Measurements from ENCODE around the gene ANO2. TPM values are rescaled to one million over a fixed set of nuclear protein-coding genes. Genes with fewer than 3 reads are reported as not detected.

ANO2 gene
- total RNA-seq, 1 experiment from 2014 or later: not detected

DNA sequence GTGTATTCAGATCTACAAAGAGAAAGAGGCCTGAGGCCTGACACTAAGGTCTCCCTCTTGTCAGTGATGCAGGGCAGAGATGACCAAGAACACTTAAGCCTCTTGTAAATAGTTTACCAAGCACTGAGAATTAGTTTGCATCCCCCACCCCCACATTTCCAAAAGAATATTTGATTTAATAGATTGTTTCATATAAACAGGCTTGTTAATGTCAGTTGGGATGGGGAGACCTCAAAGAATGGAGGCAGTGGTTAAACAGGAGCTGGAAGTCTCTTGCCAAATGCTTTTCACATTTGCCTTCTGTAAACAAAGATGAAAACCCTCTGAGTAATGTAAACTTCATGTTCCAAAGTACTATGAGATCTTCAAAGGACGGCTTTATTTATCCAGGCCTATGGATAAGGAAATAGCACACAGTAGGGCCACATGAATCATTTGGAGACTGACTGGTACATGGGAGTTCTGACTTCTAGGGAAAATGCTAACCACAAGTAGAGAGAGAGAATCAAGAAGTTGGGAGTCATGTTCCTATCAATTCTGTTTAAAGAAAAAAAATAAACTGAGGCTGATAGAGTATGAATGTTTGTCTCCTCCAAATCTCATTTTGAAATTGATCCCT is 234.7 kb downstream of the ANO2 start:
- H3K27me3 ChIP-seq (ENCODE audit: low read length): no peaks in the 10 kb centered on the region
- DNase-seq: no peak
- no peaks in the 10 kb centered on the region for H3K79me2 ChIP-seq (ENCODE audit: low read length)
- H3K9me2 ChIP-seq (replicated peaks; ENCODE audit: insufficient read depth, low read length): no peaks in the 10 kb centered on the region
- H3K9me3 ChIP-seq (ENCODE audit: low read length): no peaks in the 10 kb centered on the region
- no peak overlapping the region for H3K9ac ChIP-seq (ENCODE audit: low read length)
- H3K4me2 ChIP-seq (ENCODE audit: low read depth, low read length, poor library complexity, severe bottlenecking): no peak overlapping the region
- no peaks in the 10 kb centered on the region for H3K36me3 ChIP-seq (ENCODE audit: insufficient read depth, low read length)
- H4K20me1 ChIP-seq (ENCODE audit: insufficient read depth, low read depth, low read length): no peaks in the 10 kb centered on the region
- H3K4me1 ChIP-seq (ENCODE audit: low read length): no peaks in the 10 kb centered on the region
- H2AFZ ChIP-seq (ENCODE audit: low read length): no peak overlapping the region
- no peak overlapping the region for H3K4me3 ChIP-seq (ENCODE audit: low read length)
- H3K27ac ChIP-seq (ENCODE audit: low read length): no peak overlapping the region

DNA sequence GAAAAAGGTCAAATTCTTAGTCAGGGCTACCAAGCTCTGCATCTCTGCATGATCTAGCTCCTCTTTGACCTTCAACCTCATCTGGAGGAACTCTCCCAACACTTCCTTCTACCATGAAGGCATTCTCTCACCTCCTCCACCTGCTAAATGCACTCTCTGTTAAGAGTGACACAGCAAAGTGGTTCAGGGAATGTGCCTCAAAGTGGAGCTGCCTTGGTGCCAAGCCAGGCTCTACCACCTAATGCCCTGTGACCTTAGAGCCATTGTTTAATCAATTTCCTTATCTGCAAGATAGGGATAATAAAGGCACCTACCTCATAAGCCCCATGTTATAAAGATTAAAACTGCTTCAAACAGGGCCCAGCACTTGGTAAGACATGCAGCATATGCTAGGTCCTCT is 236.7 kb downstream of the ANO2 start:
- H3K4me1 ChIP-seq (ENCODE audit: low read length): no peaks in the 10 kb centered on the region
- H3K27ac ChIP-seq (ENCODE audit: low read length): no peak overlapping the region
- H2AFZ ChIP-seq (ENCODE audit: low read length): no peak overlapping the region
- no peaks in the 10 kb centered on the region for H3K9me3 ChIP-seq (ENCODE audit: low read length)
- no peak overlapping the region for H3K4me3 ChIP-seq (ENCODE audit: low read length)
- H4K20me1 ChIP-seq (ENCODE audit: insufficient read depth, low read depth, low read length): no peaks in the 10 kb centered on the region
- H3K36me3 ChIP-seq (ENCODE audit: insufficient read depth, low read length): no peaks in the 10 kb centered on the region
- H3K4me2 ChIP-seq (ENCODE audit: low read depth, low read length, poor library complexity, severe bottlenecking): no peak overlapping the region
- no peak for DNase-seq
- no peak overlapping the region for H3K9ac ChIP-seq (ENCODE audit: low read length)
- H3K27me3 ChIP-seq (ENCODE audit: low read length): no peaks in the 10 kb centered on the region
- no peaks in the 10 kb centered on the region for H3K79me2 ChIP-seq (ENCODE audit: low read length)
- H3K9me2 ChIP-seq (replicated peaks; ENCODE audit: insufficient read depth, low read length): no peaks in the 10 kb centered on the region

DNA sequence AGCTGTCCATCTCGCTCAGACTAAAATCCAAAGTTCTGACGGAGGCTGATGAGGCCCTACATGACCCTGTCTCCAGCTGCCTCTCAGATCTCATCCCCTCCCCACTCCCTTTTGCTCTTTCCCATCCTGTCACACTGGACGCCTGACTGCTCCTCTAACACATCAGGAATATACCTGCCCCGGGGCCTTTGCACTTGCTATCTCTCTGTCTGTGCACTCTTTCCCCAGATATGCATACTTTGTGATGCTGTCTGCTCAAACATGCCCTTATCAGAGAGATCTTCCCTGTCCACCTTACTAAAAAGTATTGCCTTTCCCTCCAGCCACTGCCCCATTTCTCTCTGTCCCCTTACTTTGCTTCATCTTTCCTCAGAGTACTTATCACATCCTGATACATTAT is 238.8 kb downstream of the ANO2 start:
- H3K4me3 ChIP-seq (ENCODE audit: low read length): no peak overlapping the region
- H3K4me2 ChIP-seq (ENCODE audit: low read depth, low read length, poor library complexity, severe bottlenecking): no peak overlapping the region
- no peaks in the 10 kb centered on the region for H3K9me2 ChIP-seq (replicated peaks; ENCODE audit: insufficient read depth, low read length)
- H3K27ac ChIP-seq (ENCODE audit: low read length): no peak overlapping the region
- H3K36me3 ChIP-seq (ENCODE audit: insufficient read depth, low read length): no peaks in the 10 kb centered on the region
- H2AFZ ChIP-seq (ENCODE audit: low read length): no peak overlapping the region
- H3K9me3 ChIP-seq (ENCODE audit: low read length): no peaks in the 10 kb centered on the region
- no peak for DNase-seq
- no peaks in the 10 kb centered on the region for H3K79me2 ChIP-seq (ENCODE audit: low read length)
- no peak overlapping the region for H3K9ac ChIP-seq (ENCODE audit: low read length)
- no peaks in the 10 kb centered on the region for H4K20me1 ChIP-seq (ENCODE audit: insufficient read depth, low read depth, low read length)
- no peaks in the 10 kb centered on the region for H3K27me3 ChIP-seq (ENCODE audit: low read length)
- H3K4me1 ChIP-seq (ENCODE audit: low read length): no peaks in the 10 kb centered on the region

DNA sequence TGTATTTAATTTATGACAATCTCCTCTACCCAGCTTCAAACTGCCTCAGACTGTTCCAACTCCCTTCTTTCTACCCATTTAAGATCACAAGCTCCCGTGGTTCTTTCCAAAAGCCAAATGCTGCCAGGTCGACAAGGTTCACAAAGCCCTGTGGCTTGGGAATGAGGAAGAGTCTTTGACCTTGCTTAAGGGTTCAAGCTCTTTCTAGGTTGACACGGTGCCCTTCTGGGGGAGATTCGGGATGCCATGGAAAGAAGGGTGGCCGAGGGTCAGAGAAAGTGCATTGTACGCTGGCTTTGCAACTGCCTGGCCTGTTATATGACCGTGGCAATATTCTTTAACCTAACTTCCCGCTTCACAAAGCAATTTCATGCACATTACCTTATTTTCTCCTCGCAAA is 239.3 kb downstream of the ANO2 start:
- Histone ChIP-seq H3K9me3 (ENCODE audit: low read length) (no peaks in the 10 kb centered on the region), H2AFZ (ENCODE audit: low read length) (no peak overlapping the region), H3K9ac (ENCODE audit: low read length) (no peak overlapping the region), H3K4me1 (ENCODE audit: low read length) (no peaks in the 10 kb centered on the region), H3K9me2 (replicated peaks; ENCODE audit: insufficient read depth, low read length) (no peaks in the 10 kb centered on the region), H3K27me3 (ENCODE audit: low read length) (no peaks in the 10 kb centered on the region), H3K79me2 (ENCODE audit: low read length) (no peaks in the 10 kb centered on the region), H4K20me1 (ENCODE audit: insufficient read depth, low read depth, low read length) (no peaks in the 10 kb centered on the region), H3K27ac (ENCODE audit: low read length) (no peak overlapping the region), H3K36me3 (ENCODE audit: insufficient read depth, low read length) (no peaks in the 10 kb centered on the region), H3K4me3 (ENCODE audit: low read length) (no peak overlapping the region), H3K4me2 (ENCODE audit: low read depth, low read length, poor library complexity, severe bottlenecking) (no peak overlapping the region)
- DNase-seq: no peak

DNA sequence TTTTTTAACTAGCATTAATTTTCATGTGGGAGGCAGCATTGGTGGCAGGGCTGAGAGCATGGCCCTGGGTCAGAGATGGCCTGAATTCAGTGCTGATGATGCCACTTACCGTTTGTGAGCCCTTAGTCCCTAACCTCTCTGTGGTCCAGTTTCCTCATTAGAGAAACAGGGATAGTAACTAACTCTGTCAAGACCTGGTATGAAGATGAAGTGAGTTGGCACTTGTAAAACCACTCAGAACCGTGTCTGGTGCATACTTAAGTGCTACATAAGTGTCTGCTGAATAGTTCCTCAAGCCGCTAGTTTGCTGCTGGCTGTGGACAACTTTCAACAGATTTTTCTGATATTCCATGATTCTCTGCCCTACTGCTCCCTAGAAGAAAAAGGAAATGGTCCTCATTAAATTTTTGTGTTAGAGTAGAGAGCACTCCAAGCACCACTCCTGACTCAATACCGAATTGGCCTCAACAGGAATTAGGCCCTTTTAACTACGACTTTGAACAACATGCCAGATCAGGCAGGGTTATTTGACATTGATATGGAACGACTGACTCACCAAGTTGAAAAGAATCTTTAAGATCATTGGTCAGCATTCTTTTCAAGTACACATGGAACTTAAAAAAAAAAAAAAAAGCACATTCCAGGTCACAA is 250.2 kb downstream of the ANO2 start:
- Histone ChIP-seq H3K9me3 (ENCODE audit: low read length) (no peaks in the 10 kb centered on the region), H3K9ac (ENCODE audit: low read length) (no peak overlapping the region), H3K4me2 (ENCODE audit: low read depth, low read length, poor library complexity, severe bottlenecking) (no peak overlapping the region), H2AFZ (ENCODE audit: low read length) (no peak overlapping the region), H3K79me2 (ENCODE audit: low read length) (no peaks in the 10 kb centered on the region), H4K20me1 (ENCODE audit: insufficient read depth, low read depth, low read length) (no peaks in the 10 kb centered on the region), H3K27me3 (ENCODE audit: low read length) (no peaks in the 10 kb centered on the region), H3K9me2 (replicated peaks; ENCODE audit: insufficient read depth, low read length) (no peaks in the 10 kb centered on the region), H3K27ac (ENCODE audit: low read length) (no peak overlapping the region), H3K36me3 (ENCODE audit: insufficient read depth, low read length) (no peaks in the 10 kb centered on the region), H3K4me1 (ENCODE audit: low read length) (no peaks in the 10 kb centered on the region), H3K4me3 (ENCODE audit: low read length) (no peak overlapping the region)
- DNase-seq: no peak

DNA sequence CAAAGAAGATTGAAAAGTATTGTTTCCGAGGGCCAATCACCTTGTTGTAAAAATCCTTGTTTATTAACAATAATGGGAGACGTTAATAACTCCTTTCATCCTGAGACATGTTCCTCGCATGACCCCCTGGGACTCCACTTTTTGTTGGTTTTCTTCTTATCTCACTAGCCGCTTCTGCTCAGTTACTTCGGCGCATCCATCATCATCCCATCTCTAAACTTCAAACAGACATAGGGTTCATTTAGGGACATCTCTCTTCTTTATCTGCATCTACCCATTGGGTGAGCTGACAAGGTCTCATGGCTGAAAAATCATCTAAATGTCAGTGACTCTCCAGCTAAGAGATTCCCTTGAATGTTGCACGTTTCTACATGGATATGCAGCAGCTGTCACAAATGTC is 252.2 kb downstream of the ANO2 start:
- no peaks in the 10 kb centered on the region for H3K9me2 ChIP-seq (replicated peaks; ENCODE audit: insufficient read depth, low read length)
- H3K4me3 ChIP-seq (ENCODE audit: low read length): no peak overlapping the region
- H3K9me3 ChIP-seq (ENCODE audit: low read length): no peaks in the 10 kb centered on the region
- no peak overlapping the region for H3K27ac ChIP-seq (ENCODE audit: low read length)
- H3K79me2 ChIP-seq (ENCODE audit: low read length): no peaks in the 10 kb centered on the region
- H3K4me1 ChIP-seq (ENCODE audit: low read length): no peaks in the 10 kb centered on the region
- H4K20me1 ChIP-seq (ENCODE audit: insufficient read depth, low read depth, low read length): no peaks in the 10 kb centered on the region
- H3K36me3 ChIP-seq (ENCODE audit: insufficient read depth, low read length): no peaks in the 10 kb centered on the region
- no peak overlapping the region for H3K4me2 ChIP-seq (ENCODE audit: low read depth, low read length, poor library complexity, severe bottlenecking)
- DNase-seq: no peak
- H2AFZ ChIP-seq (ENCODE audit: low read length): no peak overlapping the region
- H3K9ac ChIP-seq (ENCODE audit: low read length): no peak overlapping the region
- no peaks in the 10 kb centered on the region for H3K27me3 ChIP-seq (ENCODE audit: low read length)

DNA sequence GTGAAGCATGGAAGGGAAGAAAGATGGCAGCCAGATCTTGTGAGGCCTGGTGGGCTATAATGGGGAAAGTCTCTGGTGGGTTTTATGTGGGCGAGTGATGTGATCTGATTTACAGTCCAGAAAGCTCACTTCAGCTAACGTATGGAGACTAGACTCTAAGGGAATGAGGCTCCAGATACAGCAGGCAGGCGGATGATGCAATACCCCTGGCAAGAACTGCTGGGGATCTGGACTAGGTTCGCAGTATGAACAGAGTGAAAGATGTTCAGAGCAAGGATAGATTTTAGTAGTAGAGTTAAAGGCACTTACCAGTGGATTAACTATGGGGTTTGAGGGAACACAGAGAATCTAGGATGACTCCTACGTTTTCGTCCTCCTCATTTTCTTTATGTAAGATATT is 253.1 kb downstream of the ANO2 start:
- Histone ChIP-seq H3K4me3 (ENCODE audit: low read length) (no peak overlapping the region), H3K27ac (ENCODE audit: low read length) (no peak overlapping the region), H3K9me3 (ENCODE audit: low read length) (no peaks in the 10 kb centered on the region), H3K9ac (ENCODE audit: low read length) (no peak overlapping the region), H2AFZ (ENCODE audit: low read length) (no peak overlapping the region), H3K4me2 (ENCODE audit: low read depth, low read length, poor library complexity, severe bottlenecking) (no peak overlapping the region), H3K9me2 (replicated peaks; ENCODE audit: insufficient read depth, low read length) (no peaks in the 10 kb centered on the region), H4K20me1 (ENCODE audit: insufficient read depth, low read depth, low read length) (no peaks in the 10 kb centered on the region), H3K36me3 (ENCODE audit: insufficient read depth, low read length) (no peaks in the 10 kb centered on the region), H3K79me2 (ENCODE audit: low read length) (no peaks in the 10 kb centered on the region), H3K4me1 (ENCODE audit: low read length) (no peaks in the 10 kb centered on the region), H3K27me3 (ENCODE audit: low read length) (no peaks in the 10 kb centered on the region)
- no peak for DNase-seq

DNA sequence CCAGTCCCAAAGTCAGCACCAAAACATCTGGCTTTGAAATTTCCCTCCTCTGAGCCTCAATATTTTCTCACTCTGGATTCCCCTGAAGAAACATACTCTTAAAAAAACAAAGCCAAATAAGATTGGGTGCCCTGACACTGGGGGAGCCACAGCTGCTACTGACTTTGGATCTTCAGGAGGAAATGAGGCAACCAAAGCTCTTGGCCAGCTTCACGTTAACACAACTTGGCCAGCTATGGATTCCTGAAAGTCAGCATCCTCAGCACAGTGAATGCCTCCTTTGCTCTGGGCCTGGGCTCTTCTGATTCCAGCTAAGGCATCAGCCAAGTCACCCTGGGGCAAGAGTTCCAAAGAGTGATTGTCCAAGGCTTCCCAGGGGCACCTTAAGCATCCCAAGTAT is 254.8 kb downstream of the ANO2 start:
- Histone ChIP-seq H3K9ac (ENCODE audit: low read length) (no peak overlapping the region), H3K9me2 (replicated peaks; ENCODE audit: insufficient read depth, low read length) (no peaks in the 10 kb centered on the region), H3K9me3 (ENCODE audit: low read length) (no peaks in the 10 kb centered on the region), H3K4me3 (ENCODE audit: low read length) (no peak overlapping the region), H3K79me2 (ENCODE audit: low read length) (no peaks in the 10 kb centered on the region), H4K20me1 (ENCODE audit: insufficient read depth, low read depth, low read length) (no peaks in the 10 kb centered on the region), H2AFZ (ENCODE audit: low read length) (no peak overlapping the region), H3K4me2 (ENCODE audit: low read depth, low read length, poor library complexity, severe bottlenecking) (no peak overlapping the region), H3K36me3 (ENCODE audit: insufficient read depth, low read length) (no peaks in the 10 kb centered on the region), H3K4me1 (ENCODE audit: low read length) (no peaks in the 10 kb centered on the region), H3K27me3 (ENCODE audit: low read length) (no peaks in the 10 kb centered on the region), H3K27ac (ENCODE audit: low read length) (no peak overlapping the region)
- DNase-seq: no peak
